ENCODE results near the gene VTI1A.

- TF ChIP-seq, protein P1, sequence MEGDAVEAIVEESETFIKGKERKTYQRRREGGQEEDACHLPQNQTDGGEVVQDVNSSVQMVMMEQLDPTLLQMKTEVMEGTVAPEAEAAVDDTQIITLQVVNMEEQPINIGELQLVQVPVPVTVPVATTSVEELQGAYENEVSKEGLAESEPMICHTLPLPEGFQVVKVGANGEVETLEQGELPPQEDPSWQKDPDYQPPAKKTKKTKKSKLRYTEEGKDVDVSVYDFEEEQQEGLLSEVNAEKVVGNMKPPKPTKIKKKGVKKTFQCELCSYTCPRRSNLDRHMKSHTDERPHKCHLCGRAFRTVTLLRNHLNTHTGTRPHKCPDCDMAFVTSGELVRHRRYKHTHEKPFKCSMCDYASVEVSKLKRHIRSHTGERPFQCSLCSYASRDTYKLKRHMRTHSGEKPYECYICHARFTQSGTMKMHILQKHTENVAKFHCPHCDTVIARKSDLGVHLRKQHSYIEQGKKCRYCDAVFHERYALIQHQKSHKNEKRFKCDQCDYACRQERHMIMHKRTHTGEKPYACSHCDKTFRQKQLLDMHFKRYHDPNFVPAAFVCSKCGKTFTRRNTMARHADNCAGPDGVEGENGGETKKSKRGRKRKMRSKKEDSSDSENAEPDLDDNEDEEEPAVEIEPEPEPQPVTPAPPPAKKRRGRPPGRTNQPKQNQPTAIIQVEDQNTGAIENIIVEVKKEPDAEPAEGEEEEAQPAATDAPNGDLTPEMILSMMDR (conservative IDR thresholded peaks at IDR 0.05 in 1 of 2, IDR thresholded peaks at IDR 0.05 in 1 of 2; ENCODE audit: extremely low read depth in 1 of 2, insufficient read depth in 1 of 2, low read depth in 1 of 2, low read length in 2 of 2): no peak
- no peak for TF ChIP-seq EZH2 (IDR thresholded peaks at IDR 0.05; ENCODE audit: borderline replicate concordance, low read length)
Measured at GRCh38 chr10:112533916-112534315, 86.9 kb downstream of the VTI1A start.
